Stimulated activated naive CD4-positive, alpha-beta T cell (primary cell): ENCODE results near the gene DOCK4.
"Not testable (repeated sequence)": the region's sequence is repeated elsewhere in the genome, so short reads cannot be mapped to it uniquely, and the experiment has no call there.

Experiments used
- DNase-seq, 6 experiments: peaks; one replicate each; lab custom pipeline; 2025; lab: John Stamatoyannopoulos, UW

The DOCK4 gene, protein sequence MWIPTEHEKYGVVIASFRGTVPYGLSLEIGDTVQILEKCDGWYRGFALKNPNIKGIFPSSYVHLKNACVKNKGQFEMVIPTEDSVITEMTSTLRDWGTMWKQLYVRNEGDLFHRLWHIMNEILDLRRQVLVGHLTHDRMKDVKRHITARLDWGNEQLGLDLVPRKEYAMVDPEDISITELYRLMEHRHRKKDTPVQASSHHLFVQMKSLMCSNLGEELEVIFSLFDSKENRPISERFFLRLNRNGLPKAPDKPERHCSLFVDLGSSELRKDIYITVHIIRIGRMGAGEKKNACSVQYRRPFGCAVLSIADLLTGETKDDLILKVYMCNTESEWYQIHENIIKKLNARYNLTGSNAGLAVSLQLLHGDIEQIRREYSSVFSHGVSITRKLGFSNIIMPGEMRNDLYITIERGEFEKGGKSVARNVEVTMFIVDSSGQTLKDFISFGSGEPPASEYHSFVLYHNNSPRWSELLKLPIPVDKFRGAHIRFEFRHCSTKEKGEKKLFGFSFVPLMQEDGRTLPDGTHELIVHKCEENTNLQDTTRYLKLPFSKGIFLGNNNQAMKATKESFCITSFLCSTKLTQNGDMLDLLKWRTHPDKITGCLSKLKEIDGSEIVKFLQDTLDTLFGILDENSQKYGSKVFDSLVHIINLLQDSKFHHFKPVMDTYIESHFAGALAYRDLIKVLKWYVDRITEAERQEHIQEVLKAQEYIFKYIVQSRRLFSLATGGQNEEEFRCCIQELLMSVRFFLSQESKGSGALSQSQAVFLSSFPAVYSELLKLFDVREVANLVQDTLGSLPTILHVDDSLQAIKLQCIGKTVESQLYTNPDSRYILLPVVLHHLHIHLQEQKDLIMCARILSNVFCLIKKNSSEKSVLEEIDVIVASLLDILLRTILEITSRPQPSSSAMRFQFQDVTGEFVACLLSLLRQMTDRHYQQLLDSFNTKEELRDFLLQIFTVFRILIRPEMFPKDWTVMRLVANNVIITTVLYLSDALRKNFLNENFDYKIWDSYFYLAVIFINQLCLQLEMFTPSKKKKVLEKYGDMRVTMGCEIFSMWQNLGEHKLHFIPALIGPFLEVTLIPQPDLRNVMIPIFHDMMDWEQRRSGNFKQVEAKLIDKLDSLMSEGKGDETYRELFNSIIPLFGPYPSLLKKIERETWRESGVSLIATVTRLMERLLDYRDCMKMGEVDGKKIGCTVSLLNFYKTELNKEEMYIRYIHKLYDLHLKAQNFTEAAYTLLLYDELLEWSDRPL (N-terminal part only)

DNA sequence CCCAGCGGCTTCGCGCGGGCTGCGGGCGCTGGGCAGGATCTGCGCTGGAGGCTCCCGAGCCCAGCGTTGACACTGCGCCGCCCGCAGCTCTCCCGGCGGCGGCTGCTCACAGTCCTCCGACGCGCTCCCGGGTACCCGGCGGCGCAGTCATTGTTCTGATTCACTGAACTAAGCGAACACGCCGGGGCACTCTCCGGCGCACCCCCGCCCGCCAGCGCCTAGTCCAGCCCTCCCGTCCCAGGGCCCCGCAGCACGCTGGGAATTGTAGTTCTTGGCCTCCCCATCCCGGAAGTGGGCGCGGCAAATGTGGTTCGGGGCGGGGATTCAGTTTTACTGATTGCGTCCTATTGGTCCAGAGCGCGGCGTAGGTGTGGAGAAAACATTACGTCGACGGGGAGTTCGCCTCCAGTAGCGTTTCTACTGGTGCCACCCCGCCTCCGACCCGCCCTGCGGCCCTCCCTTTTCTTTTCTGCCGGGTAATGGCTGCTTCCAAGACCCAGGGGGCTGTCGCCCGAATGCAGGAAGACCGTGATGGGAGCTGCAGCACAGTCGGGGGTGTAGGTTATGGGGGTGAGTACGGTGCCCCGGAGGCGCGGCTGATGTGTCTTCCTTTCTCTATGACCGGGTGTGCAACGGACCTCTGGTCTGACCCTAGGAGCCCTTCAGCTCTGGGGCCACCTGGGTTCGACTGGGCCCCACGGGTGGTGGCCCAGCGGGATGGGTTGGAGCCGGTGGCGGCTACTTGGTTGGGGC is at the start of gene DOCK4, which contains the start of gene ZNF277:
Gene DOCK4, minus strand, starts transcription at position 162 of the 753 bp plus-strand sequence. CDS start 261 bp downstream, outside the sequence.
Gene ZNF277, plus strand, starts transcription at position 458 of the 753 bp plus-strand sequence. Its CDS starts 22 bp downstream, at position 480.
- peak; percentile 98 to 99 (median 99) for DNase-seq

DNA sequence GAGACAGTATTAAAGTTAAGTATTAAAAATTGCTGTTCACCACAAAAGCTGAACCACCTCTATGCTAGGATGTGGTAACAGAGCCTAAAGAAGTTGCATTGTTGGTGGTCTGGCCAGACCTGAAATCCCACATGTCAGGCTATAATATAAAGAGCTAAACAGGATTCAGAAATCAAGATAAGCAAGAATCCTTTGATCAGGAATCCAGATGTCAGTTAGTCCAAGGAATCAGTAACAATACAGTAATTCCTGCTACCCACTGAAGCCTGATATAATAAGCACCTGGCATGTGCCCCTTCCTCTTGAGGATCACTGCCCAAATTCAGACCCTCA is 49.2 kb upstream of the DOCK4 start:
- DNase-seq: no peak

DNA sequence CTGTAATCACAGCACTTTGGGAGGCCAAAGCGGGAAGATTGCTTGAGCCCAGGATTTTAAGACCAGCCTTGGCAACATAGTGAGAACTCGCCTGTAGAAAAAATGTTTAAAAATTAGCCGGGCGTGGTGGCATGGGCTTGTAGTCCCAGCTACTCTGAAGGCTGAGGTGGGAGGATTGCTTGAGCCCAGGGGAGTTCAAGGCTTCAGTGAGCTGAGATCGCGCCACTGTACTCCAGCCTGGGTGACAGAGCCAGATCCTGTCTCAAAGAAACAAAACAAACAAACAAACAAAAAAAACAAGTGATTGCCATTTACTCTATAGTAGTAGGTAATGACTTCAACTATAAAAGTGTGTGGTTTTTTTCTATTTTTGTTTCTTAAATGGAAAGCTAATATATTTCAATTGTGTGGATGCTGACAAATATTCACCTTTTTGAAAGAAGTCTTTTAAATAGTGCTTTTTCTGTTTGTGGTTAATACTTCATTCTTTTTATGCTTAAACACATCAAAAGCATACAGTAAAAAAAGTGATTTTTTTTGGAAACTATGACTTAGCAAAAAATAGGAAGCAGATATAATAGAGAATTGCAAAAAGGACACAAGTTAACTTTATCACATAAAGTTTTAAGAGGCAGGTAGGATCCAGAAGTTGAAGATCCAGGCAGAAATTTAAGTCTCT is 48.6 kb upstream of the DOCK4 start:
- no peak for DNase-seq

DNA sequence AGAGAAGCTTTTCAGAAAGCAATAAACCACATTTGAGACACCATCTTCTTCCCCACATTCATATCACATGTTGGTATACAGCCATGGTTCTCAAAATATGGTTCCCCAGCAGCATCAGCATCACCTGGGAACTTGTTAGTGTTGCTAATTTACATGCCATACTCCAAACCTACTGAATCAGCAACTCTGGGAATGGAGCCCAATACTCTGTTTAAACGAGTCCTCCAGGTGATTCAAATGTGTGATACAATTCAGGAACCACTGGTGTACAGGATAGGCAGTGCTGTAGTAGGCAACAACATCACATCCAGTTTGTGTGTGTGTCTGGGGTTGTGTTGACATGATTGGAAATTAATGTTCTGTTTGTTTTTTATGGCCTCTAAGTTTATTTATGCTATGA is 48.0 kb upstream of the DOCK4 start:
- no peak for DNase-seq

DNA sequence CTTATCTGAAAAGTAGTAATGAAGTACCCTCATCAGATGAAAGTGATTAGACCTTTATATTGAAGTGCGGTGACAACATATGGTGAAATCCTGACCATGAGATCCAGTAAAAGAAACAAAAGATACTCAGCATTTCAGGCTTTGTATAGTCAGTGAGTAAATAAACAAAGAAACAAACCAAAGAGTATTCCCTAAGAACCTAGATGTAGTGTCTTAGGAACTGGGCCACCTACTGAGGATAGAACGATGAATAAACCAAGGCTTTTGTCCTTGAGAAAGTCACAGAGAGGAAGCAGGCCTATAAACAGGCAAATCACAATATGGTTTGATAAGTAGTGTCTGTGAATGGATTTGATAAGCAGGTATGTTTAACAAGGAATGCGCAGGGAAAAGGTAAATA is 46.5 kb upstream of the DOCK4 start:
- DNase-seq: no peak

DNA sequence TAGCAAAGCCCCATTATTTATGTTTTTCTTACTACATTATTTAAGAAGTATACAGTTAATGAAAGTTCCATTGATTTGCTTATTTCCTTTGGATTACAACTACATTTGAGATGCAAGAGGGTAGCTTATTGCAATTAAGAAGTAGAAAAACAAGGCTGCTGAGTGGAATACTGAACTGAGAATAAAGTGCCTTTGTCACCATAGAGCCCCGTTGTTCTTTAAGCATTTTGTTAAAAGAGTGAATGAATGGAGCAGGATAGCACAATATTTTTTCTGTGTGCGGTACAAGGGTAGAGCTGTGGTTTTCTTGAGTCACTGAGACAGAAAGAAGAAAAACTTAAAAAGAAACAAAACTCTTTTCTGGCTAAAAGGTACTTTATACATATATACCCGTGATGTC is 45.9 kb upstream of the DOCK4 start:
- no peak for DNase-seq

DNA sequence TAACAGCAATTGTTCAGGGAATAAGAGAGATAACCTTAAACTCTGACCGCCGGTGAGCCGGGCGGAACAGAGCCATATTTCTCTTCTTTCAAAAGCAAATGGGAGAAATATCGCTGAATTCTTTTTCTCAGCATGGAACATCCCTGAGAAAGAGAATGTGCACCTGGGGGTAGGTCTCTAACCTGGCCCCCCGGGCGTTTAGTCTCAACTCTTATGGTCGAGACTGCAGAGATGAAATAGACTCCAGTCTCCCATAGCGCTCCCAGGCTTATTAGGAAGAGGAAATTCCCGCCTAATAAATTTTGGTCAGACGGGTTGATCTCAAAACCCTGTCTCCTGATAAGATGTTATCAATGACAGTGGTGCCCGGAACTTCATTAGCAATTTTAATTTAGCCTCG is 43.8 kb upstream of the DOCK4 start:
- DNase-seq: not testable (repeated sequence)

DNA sequence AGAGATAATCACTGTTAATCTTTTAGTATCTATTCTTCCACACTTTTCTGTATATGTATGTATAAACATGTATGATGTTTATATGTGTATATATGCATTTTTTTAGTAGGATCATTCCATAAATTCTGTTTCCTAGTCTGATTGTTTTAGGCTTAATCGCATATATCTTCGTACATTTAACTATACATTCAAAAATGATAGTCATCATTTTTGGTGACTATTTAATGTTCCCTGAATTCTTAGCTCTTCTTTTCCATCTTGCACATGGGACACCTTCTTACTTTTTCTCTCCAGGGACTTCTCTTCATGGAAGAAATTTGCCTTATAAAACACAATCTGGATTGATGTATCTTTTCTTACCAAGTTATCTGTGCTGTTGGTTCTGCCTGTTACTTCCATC is 42.4 kb upstream of the DOCK4 start:
- no peak for DNase-seq

DNA sequence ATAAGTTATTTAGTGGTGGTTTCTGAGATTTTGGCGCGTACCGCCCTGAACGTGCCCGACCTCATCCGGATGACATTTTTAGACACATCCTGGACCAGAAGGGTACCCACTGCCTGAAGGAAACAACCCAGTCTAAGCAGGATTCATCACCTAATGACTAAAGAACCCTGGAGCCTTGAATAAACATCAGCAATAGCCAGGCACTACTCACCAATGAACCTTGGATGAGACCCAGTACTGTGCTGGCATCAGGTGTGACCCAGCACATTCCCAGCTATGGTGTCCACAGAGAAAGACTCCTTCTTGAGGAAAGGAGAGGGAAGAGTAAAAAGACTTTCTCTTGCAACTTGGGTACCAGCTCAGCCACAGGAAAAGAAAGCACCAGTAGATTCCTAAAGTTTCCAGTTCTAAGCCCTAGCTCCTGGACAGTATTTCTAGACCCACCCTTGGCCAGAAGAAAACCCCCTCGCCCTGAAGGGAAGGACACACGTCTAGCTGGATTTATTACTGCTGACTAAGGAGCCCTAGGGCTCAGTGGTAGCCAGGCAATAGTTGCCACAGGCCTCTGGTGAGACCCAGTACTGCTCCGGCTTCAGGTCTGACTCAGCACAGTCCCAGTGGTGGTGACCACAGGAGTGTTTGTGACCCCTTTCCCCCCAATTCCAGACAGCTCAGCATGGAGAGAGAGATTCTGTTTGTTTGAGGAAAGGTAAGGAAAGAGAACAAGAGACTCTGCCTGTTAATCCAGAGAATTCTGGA is 32.8 kb upstream of the DOCK4 start:
- no peak for DNase-seq

DNA sequence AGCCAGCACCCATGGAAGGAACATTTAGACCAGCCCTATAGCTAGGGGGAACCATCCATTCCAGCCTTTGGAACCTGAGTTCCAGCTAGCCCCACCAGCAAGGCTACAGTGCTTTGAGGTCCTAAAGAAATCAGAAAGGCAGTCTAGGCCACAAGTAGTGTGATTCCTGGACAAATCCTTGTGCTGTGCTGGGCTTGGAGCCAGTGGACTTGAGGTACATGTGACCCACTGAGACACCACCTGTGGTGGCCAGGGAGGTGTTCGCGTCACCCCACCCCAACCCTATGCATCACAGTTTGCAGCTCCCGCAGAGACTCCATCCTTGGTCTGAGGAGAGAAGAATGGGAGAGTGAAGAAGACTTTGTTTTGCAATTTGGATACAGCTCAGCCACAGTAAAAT is 32.1 kb upstream of the DOCK4 start:
- no peak for DNase-seq

DNA sequence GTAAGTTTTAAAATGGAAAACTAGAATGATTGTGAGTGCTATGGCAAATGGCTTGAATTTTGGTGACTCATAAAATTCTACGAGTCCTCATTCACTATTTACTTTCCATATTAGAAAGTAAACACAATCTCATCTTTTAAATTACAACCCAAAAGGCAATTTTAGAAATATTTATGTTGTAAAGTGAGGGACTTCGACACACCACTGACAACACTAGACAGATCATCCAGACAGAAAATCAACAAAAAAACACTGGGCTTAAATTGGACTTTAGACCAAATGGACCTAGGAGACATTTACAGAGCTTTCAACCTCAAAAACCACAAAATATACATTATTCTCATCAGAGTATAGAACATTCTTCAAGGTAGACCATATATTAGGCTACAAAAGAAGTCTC is 30.4 kb upstream of the DOCK4 start:
- no peak for DNase-seq

DNA sequence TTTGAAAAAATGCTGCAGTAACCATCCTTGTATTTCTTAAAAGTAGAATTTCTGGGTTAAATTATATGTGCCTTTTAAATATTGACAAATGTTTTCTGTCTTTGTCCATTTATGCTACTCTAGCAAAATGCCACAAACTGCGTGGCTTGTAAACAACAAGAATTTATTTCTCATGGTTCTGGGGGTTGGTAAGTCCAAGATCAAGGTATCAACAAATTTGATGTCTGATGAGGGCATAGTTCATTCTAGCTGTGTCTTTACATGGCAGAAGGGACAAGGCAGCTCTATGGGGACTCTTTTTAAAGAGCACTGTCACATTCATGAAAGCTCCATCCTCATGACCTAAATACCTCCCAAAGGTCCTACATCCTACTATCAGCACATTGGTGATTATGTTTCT is 27.9 kb upstream of the DOCK4 start:
- no peak for DNase-seq

DNA sequence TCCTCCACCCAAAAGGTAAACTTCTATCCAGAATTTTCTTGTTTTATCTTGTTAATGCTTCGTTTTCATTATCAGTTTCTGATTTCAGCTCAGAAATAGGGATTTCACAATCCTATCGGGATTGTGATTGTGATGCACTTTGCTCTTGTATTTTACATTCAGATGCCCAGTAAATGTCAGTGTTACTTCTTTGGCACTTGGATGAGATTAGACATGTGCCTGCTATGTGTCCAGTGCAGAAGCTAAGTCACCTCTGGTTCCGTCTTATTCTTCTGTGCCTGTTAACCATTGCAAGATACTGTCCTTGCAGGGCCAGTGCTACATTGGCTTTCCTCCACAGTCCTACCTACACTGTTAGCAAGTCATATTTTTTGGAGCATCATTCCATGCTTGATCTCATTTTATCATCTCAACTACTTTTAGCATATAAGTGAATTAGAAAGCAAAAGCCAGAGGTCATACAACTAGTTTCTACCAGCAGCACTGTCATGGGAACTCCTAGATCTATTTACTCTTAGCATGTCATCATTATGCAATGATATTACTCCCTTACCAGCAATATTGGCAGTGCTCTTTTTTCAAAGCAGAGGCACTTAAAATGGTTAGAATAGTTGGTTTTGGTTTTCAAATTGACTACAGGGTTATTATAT is 27.0 kb upstream of the DOCK4 start:
- DNase-seq: no peak

DNA sequence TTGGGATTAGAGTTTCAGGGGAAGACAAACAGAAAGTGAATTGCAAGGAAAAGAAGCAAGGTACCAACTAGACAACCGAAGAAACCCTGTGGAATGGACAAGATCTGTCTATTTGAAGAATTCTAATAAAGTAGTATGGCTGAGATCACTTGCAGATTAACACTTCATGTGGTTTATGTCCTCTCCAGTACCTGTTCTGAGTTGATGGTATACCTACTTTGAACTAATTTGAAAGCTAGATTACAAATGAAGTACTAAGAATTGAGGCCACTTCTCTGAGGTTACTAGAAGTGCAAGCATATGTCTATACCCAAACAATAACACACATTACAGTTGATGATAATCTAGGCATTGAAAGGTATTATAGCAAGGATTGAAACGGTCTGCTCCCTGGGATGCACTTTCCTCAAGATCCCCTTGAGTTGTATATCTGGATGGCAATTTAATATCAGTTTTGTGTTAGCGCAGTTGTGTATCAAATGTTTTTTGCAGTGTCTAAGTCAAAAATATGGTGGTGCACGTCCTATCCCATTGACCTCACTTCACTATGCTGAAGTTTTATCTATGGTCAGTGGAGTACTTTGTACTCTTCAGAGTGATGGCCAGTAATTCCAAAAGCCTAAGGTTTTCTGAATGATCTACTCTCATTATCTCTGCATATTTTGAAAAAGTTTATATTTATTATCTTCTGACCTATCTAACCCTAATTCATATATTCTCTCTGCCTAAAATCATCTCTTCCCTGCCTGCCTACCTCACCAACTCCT is 26.2 kb upstream of the DOCK4 start:
- DNase-seq: no peak

DNA sequence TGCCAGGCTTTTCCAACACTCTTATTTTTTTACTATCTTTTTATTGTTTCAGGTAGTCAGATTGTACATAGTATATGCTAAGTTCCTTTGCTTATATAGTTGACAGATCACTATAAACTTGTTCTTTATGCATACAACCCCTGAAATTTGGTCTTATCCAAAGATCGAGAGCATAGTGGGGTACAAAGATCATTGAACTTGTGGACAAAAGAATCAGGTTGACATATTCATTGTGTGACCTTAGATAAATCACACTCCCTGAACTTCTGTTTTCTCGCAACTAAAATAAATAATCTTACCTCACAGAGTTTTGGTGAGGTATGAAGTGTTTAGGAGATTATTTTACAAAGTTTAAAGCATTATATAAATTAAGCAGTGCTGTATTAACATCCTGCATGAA is 22.4 kb upstream of the DOCK4 start:
- no peak for DNase-seq

DNA sequence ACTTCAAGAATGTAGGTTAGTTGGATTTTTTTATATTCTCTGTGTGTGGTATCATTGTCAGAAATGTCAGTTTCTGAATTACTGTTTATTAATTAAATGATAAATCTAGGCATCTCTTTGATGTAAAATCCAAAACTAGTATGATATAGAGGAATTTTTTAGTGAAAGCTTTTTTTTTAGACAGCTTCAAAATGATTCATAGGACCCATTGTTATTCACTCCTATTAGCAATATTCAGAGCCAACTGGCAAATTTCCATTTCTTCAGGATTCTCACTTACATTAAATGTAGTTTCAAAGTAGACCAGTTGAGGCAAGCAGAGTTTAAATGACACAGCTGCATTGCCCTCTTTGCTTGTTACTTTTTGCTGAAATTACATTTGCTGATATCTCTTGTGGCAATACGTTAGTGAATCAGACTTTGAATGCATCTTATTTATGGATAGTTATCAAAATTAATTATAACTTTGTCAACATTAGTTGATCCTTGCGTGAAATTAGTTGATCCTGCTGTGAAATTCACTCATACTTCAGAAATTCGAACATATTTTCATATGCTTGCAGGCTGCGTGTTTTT is 20.6 kb upstream of the DOCK4 start:
- no peak for DNase-seq

DNA sequence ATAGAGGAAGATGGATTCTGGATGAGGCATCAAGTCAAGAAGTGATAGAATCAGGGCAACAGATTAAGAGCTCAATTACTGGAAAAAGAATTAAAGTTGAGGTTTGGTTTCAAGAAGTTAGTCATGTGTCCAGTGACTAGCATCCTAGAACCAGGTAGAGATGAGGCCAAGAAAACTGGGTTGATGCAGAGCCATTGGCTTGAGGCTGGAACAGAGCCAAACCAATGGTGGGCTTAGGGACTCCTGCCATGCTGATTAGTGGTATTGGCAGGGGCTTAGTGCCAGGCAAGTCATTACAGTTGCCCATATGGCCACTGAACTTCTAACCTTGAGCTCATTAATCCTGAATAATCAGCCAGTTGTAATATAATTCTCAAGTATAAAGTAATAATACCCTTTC is 18.8 kb upstream of the DOCK4 start:
- DNase-seq: no peak

DNA sequence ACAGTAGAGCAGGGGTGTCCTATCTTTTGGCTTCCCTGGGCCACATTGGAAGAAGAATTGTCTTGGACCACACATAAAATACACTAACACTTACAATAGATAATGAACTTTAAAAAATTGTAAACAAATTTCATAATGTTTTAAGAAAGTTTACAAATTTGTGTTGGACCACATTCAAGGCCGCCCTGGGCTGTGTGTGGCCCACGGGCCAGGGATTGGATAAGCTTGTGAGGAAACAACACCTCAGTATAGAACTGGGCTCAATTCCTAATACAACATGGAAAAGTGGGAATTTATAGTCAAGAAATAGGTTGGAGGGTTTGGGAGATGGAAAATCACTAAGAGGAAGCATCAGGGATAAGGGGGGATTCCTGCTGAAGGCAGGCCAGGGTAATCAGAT is 18.0 kb upstream of the DOCK4 start:
- no peak for DNase-seq

DNA sequence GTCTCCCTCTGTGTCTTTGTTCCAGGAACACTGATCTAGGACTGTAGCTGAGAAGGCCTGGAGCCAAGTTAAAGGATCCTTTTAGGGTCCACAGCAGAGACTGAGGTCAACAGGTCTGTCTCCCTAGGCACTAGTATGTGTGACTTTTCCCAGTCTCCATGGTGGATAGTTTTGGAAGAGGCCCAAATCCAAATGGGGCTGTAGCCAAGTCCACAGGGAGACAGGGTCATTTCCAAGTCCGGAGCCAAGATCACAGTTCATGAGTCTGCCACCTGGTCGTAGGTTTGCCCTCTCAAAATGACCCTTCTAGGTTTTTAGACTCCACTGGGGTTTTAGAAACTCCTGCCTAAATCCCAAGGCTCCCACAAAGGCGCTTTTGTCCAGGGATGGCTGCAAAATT is 17.1 kb upstream of the DOCK4 start:
- DNase-seq: no peak
